Measurements from ENCODE around the gene GSG1. TPM values are rescaled to one million over a fixed set of nuclear protein-coding genes. Genes with fewer than 3 reads are reported as not detected.

The GSG1 gene
- total RNA-seq, 1 experiment from 2014 or later = 0.22 TPM

GRCh38 chr12:13116259-13116658, 12.8 kb upstream of the GSG1 start:
- Histone ChIP-seq H3K9ac (ENCODE audit: extremely low read depth, insufficient read length, low read length) (no peak overlapping the region), H4K5ac (ENCODE audit: insufficient read length, low read depth, low read length) (no peak overlapping the region), H3K27ac (ENCODE audit: insufficient read length, low read depth, low read length) (no peak overlapping the region), H4K8ac (replicated peaks; ENCODE audit: insufficient read length, low read depth, low read length) (no peak overlapping the region), H3K14ac (ENCODE audit: insufficient read depth, low read length) (no peak overlapping the region), H2BK15ac (ENCODE audit: low read depth, low read length) (no peak overlapping the region), H2BK12ac (ENCODE audit: insufficient read length, low read depth, low read length) (no peak overlapping the region), H4K91ac (ENCODE audit: insufficient read length, low read depth, low read length) (no peak overlapping the region), H2BK20ac (ENCODE audit: low read depth, low read length, poor library complexity, severe bottlenecking) (no peak overlapping the region), H3T11ph (ENCODE audit: low read length) (no peak overlapping the region), H3K79me2 (ENCODE audit: insufficient read depth, low read length) (no peaks in the 10 kb centered on the region), H3K18ac (ENCODE audit: insufficient read length, low read depth, low read length) (no peak overlapping the region), H4K20me1 (ENCODE audit: control insufficient read depth, insufficient read depth, insufficient read length) (no peaks in the 10 kb centered on the region), H2AK5ac (ENCODE audit: insufficient read length, low read length) (no peak overlapping the region), H3K56ac (ENCODE audit: insufficient read length, low read depth, low read length) (no peak overlapping the region), H3K79me1 (ENCODE audit: insufficient read depth, low read depth, low read length, poor library complexity, severe bottlenecking) (no peaks in the 10 kb centered on the region), H3K4me1 (ENCODE audit: insufficient read depth, low read length) (peaks cover 8% of the 10 kb centered on the region; the same call in 1 of the 2 replicates), H3K23me2 (ENCODE audit: insufficient read length, low read depth, low read length, poor library complexity, severe bottlenecking) (no peaks in the 10 kb centered on the region), H3K23ac (ENCODE audit: insufficient read length, low read depth, low read length) (no peak overlapping the region), H3K4ac (ENCODE audit: low read depth, low read length) (no peak overlapping the region), H2BK5ac (ENCODE audit: insufficient read length, low read length) (no peak overlapping the region), H2BK120ac (ENCODE audit: low read depth, low read length, poor library complexity, severe bottlenecking) (no peak overlapping the region), H3K4me2 (ENCODE audit: insufficient read depth, insufficient read length, low read length) (no peak overlapping the region), H3K9me3 (ENCODE audit: control insufficient read depth, low read depth, low read length) (no peaks in the 10 kb centered on the region), H2AFZ (ENCODE audit: low read length) (no peak overlapping the region), H3K27me3 (ENCODE audit: insufficient read depth, low read length) (no peaks in the 10 kb centered on the region)
- Mint-ChIP-seq H3K4me1 (peaks cover 30 to 31% of the 10 kb centered on the region in 2 experiments), H3K9me3 (peaks cover 6 to 7% of the 10 kb centered on the region in 2 experiments; a peak in 4 of 5 replicates), H3K27ac (peak overlapping the region in 1 of 3 experiments; percentile 10; a peak in 2 of 7 replicates), H3K4me3 (no peak overlapping the region), H3K36me3 (ENCODE audit: insufficient read depth in 1 of 3, low read depth in 3 of 3) (peaks cover 0 to 4% (median 2%) of the 10 kb centered on the region in 3 experiments; a peak in 5 of 7 replicates), H3K27me3 (ENCODE audit: low read depth) (no peaks in the 10 kb centered on the region; the same call in 1 of the 2 replicates)
- no peak for DNase-seq
- TF ChIP-seq, protein P1, sequence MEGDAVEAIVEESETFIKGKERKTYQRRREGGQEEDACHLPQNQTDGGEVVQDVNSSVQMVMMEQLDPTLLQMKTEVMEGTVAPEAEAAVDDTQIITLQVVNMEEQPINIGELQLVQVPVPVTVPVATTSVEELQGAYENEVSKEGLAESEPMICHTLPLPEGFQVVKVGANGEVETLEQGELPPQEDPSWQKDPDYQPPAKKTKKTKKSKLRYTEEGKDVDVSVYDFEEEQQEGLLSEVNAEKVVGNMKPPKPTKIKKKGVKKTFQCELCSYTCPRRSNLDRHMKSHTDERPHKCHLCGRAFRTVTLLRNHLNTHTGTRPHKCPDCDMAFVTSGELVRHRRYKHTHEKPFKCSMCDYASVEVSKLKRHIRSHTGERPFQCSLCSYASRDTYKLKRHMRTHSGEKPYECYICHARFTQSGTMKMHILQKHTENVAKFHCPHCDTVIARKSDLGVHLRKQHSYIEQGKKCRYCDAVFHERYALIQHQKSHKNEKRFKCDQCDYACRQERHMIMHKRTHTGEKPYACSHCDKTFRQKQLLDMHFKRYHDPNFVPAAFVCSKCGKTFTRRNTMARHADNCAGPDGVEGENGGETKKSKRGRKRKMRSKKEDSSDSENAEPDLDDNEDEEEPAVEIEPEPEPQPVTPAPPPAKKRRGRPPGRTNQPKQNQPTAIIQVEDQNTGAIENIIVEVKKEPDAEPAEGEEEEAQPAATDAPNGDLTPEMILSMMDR (conservative IDR thresholded peaks at IDR 0.05) = no peak
- WGBS (ENCODE audit: extremely low coverage, insufficient read length, low lambda C conversion rate) = no CpG with 5 or more reads among the region's 7 CpGs
